NCI-H2196 (cell line): ENCODE data around the gene LRRC8C.
"Not testable (repeated sequence)": the region's sequence is repeated elsewhere in the genome, so short reads cannot be mapped to it uniquely, and the experiment has no call there.

Experiments
- DNase-seq: peaks from one replicate; lab custom pipeline; 2025; ENCODE audit not compliant: unreplicated experiment; lab: John Stamatoyannopoulos, UW

The LRRC8C gene

DNA sequence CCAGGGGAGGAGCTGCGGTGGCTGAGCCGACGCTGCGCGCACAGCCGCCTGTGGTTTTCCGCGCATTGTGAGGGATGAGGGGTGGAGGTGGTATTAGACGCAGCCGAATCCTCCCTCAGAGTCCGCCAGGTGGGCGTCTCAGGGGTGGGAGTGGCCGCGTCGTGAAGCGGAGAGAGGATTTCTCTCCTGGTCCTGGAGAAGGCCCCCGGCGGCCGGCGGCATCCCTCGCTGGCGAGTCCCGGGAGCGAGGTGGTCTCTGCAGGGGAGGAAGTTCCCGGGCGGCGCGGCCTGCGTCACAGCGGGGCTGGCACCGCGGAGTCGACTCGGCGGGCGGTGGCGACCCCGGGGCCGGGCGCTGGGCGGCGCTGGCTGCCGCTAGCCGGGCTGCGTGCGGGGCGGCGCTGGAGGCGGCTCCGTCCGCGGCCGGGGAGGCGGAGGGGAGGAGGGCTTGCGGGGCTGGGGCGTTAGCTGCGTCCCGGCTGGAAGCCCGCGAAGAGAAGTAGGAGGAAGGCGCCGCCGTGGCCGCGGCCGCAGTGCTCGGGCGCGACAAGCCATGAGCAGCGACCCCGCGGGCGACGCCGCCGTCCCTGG, at the start of gene LRRC8C:
Gene LRRC8C (plus strand): TSS at position 464 of the 591 bp plus-strand sequence. CDS start 53,354 bp downstream, outside the sequence.
- DNase-seq = peak; percentile 82

DNA sequence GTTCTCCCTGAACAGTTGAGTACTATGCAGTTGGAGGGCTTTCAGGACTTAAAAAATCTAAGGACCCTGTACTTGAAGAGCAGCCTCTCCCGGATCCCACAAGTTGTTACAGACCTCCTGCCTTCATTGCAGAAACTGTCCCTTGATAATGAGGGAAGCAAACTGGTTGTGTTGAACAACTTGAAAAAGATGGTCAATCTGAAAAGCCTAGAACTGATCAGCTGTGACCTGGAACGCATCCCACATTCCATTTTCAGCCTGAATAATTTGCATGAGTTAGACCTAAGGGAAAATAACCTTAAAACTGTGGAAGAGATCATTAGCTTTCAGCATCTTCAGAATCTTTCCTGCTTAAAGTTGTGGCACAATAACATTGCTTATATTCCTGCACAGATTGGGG, 48.7 kb upstream of the LRRC8C start:
- DNase-seq = no peak

DNA sequence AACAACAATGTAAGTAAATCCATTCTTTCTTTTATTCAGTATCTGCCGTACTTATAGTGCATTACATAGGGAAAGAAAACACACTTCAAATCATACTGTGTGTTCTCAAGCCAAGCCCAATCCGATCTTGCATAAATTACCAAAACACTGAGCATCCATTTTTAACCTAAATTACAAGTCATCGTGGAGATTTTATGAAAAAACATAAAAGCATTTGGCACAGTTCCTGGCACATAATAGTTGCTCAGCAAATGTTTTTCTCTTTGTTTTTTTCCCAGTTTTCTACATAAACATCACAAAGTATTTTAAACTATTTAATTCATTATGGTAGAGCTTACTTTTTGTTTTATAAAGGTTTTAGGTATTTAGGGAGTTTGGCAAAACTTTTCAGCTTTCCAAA, 48.1 kb upstream of the LRRC8C start:
- no peak for DNase-seq

GRCh38 chr1:89587729-89588161, 45.2 kb upstream of the LRRC8C start:
- no peak for DNase-seq

DNA sequence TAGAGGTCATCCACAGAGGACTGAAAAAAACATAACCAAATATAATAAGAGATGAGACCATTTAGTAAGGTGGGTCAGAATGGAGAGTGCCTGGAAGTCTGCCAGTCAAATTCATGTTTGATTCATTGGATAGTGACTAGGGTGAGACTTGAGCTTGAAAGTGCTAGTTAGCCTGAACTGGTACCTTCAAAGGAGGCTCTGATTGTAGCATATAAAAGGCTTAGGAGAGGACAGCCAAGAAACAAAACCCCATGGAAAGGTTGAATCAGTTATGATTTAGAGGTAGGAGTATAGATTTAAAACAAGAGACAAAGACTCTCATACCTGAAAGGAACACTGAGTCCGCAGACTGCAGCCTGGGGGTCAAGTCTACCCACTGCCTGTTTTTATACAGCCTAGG, 44.4 kb upstream of the LRRC8C start:
- no peak for DNase-seq

DNA sequence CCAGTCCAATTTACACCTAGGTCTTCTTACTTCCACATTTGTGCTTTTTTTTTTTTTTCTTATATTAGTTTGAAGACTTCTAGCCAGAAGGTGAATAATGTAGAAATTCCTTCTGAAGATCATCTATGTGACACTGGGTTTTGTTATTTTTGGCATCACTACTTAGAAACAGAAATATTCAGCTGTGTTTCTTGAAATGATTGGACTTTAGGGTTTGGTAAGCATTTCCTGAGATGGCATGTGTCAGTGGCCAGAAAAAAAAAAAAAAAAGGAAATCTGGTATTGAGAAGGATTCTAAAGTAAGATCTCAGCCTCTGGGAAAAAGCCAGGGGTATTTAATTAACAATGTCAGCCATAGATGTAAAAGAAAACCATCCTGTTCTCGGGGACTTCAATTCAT, 43.4 kb upstream of the LRRC8C start:
- no peak for DNase-seq

- no peak for DNase-seq
These were observed 42.4 kb upstream of the LRRC8C start for GRCh38 chr1:89590341-89591080.

- not testable (repeated sequence) for DNase-seq
These were observed 40.0 kb upstream of the LRRC8C start for GRCh38 chr1:89592861-89593302.

GRCh38 chr1:89594096-89594740, 38.7 kb upstream of the LRRC8C start:
- no peak for DNase-seq

DNA sequence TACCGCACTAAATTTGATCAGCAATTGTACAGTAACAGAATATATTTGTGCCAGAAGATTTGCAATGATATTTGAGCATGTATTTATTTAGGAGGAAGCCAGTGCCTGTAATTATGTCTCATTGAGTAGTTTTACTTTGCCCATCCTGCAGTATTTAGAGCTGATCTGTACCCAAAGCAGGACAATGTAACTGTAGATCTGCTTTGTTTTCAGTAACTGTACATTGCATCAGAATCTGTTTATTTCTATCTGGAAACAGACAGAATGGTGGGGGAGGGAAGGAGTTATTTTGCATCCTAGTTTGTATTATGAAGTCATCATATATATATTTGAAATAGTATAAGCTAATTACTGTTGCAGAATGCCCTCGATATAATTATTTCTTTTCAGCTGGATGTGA, 36.2 kb upstream of the LRRC8C start:
- DNase-seq = no peak

DNA sequence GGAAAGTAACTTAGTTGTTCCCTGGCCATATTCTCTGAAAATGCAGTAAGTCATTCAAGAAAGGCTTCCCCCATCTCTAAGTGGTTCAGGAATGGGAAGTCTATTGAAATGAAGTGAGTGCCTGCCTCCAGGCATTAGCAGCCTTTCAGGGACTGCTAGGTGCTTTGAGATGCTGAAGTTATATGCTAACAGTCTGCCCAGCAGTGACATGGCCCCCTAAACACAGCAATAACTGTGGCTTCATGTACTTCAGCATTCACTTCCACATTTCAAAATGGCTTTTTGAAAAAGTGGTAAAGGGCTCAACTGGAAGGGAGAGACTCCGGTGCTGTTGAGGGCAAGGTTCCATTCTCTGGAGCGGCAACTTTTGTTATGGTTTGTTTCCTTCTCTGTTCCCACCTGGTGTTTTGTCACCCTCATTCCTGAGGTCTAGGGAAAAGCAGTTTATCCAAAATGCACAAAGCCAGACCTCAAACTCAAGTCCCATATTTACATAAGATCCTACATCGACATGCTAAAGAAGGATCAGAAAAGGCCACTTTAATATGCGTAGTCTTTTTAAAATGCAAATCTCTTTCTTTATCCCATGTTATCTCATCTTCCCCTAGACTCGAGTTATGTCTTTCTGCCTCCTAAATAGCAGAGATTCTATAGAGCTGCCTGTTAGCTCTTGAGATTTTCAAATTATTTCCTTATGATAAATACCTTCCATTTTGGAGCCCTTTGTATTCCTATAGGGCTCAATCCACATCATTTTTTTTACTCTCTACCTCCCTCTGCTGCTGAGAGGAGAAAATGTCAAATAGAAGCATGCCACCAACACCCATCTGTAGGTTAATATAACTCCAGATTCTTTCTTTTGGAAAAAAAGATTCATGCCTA, 34.2 kb upstream of the LRRC8C start:
- DNase-seq = peak; percentile 47

DNA sequence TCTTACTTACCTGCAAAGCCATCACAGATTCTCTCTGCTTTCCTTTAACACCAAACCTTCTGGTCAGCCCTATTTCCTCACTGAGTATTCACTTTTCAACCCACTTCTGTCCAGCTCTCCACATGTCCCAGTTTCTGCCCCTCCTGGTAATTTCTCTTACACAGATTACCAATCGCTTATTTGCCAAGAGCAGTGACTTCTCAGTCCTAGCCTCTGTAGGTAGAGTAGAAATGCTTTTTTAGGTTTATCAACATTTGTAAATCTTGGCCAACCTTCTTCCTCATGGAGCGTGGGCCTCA, 33.6 kb upstream of the LRRC8C start:
- no peak for DNase-seq

- DNase-seq = no peak
These were observed 32.3 kb upstream of the LRRC8C start for GRCh38 chr1:89600451-89601224.

DNA sequence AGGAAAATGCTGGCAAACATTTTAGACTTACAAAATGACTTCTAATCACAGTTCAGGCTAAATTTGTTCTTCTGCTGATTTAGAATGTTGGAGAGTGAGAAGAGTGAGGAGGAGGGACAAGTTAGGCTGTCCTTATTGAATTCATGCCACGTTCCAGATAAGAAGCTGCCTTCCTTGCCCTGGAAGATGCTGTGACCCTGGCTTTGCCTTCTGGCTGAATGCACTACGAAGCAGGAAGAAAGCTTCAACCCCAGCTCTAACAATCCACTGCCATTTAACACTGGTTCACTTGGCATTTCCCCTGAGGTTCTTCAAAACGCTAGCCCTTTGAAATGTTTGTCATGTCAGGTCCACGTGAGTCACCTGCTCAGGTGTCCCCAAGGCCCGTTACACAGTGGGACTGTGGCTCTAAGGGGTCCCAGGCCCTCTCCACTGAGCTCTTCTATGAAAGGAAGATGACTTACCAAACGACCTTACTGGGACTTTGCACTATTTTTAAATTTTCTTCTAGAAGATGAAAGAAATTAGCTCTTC, 30.0 kb upstream of the LRRC8C start:
- no peak for DNase-seq

DNA sequence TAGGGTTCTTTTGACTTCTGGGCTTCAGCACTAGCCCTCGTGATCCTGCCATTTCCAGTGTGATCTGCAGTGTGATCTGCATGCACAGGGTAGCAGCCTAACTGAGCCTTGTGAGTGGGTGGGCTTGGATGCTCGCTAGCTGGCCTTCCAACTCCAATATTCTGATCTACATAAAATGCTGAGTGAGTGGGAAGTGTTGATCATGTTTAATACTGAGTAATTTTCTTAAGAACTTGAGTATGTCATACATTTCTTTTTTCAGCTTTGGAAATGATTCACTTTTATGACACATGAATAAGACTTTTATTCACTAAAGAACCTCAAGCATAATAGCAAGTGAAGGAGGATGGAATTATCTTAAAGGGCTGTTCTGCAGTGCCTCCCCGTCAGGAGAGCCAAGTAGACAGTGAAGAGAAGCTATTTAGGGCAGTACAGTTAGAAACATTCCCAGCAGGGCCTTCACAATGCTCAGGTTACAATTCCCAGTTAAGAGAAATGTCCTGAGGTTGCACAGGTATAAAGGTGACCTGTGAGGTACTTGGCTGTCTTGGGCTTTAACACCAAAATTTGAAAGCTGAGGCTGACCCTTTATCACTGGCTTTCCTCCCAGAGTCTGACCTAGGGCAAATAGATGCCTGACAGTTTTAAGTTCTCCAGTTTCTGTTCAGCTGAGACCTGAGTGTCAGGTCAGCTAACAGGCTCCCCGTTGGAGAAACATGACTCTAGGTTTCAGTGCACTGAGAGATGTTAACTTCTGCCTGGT, 29.1 kb upstream of the LRRC8C start:
- no peak for DNase-seq

GRCh38 chr1:89604414-89604735, 28.5 kb upstream of the LRRC8C start:
- no peak for DNase-seq

DNA sequence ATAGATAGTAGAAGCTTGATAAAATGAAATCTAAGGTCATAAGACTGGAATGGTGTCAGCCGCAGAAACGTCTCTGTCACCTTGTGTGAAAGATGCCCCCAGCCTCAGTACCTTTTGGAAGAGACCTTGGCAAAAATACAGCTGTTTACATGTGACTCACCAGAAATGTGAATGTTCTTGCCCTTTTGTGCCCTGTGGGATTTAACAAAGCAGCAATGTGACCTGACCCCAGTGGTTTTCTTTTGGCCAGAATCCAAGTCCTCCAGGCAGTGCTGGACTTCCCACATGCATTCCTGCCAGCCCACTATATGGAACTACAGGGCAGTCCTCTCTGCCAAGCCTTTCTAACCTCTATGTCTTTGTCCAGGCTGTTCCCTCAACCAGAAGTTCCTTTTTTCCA, 27.2 kb upstream of the LRRC8C start:
- DNase-seq = peak; percentile 29

GRCh38 chr1:89606227-89606980, 26.5 kb upstream of the LRRC8C start:
- no peak for DNase-seq

- DNase-seq = no peak
These were observed 25.8 kb upstream of the LRRC8C start for GRCh38 chr1:89607156-89607555.
